Stimulated activated CD4-positive, alpha-beta T cell treated with anti-CD3 and anti-CD28 coated beads, Interleukin-4, amount 100 ng/mL, for 24 hours (primary cell): Measurements from ENCODE around the gene ADD1.
"Not testable (repeated sequence)": the region's sequence is repeated elsewhere in the genome, so short reads cannot be mapped to it uniquely, and the experiment has no call there.

Experiments
- DNase-seq: peaks from one replicate; pipeline ENCODE4 v3.0.0-alpha.2; 2020

The ADD1 gene

DNA sequence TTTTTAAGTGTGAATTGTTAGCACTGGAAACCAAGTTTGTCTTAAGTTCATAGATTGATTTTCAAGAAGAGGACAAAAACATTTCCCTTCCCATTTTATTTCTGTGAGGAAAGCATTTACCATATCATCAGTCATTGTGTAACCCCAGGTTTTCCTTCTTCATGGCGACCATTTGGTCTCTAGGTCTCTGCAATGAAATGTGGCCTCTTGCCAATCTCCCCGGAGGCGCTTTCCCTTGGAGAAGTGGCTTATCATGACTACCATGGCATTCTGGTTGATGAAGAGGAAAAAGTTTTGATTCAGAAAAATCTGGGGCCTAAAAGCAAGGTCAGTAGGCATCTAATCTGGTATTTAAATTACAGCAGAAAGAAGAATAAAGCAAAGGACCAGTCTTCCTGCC, 54.4 kb downstream of the ADD1 start:
- DNase-seq, result no peak

DNA sequence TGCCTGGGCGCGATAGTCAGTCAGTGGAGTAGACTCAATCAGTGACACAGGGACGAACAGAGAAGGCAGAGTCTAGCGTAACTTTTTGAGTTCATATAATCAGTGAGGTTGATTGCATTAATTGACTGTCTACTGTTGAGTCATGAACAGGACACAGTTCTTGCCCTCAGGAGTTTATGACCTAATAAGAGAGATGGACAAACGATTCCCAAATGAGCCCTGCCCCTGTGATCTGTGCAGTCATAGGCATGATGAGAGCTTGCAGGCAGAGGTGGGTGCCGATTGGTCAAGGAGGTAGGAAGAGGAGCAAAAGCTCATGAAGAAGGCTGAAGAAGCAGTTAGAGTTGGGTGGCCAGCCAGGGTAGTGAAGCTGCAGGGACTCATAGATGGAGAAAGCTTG, 57.1 kb downstream of the ADD1 start:
- DNase-seq, result no peak

DNA sequence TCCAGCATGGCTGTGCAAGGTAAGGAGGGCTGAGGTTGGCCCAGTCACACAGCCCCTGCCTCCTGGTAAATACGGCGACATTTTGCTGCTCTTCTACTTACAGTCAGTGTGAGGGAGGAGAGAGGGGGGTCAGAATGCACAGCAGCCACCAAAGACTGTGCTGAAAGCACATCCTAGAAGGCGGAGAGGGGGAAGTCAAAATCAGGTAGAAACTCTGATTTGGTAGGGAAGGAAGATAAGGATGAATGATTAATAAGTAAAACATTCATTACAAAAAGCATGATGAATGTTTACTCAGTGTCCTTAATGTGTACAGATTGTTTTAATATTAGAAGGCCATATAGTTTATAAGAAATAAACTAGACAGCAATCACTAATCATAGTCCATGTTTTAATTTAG, 57.5 kb downstream of the ADD1 start:
- no peak for DNase-seq

DNA sequence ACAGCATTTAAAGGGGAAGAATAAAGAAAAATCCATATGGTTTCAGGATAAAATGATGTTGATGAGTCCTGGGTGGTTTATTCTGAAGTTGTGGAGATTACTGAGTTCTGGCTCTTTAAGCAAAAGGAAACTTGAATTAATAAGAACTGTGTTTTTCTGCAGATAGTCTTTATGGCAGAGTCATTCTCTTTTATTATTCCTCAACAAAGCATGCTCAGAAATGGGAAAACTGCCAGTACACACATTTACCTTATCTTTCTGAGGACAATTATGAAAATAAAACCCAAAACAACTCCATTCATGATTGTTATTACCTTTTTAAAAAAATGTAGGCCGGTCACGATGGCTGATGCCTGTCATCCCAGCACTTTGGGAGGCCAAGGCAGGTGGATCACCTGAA, 58.5 kb downstream of the ADD1 start:
- no peak for DNase-seq

DNA sequence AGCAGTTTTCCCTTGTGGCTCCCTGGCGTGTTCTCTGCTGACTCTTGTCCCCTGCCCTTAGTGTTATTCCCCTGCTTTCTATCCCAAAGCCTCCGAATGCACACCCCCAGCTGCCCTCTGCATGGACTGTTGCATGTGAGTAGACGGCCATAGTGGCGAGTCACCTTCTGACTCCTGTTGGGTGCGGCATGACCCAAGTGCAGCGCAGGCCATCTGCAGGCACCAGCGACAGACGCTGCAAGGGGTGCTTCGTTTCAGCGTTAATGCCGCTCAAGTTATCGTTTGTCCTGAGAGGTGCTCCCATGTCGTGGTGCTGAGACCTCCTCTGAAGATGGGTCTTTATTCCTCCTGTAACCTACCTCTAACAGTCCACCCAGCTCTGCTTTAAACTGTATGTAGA, 61.9 kb downstream of the ADD1 start:
- no peak for DNase-seq

DNA sequence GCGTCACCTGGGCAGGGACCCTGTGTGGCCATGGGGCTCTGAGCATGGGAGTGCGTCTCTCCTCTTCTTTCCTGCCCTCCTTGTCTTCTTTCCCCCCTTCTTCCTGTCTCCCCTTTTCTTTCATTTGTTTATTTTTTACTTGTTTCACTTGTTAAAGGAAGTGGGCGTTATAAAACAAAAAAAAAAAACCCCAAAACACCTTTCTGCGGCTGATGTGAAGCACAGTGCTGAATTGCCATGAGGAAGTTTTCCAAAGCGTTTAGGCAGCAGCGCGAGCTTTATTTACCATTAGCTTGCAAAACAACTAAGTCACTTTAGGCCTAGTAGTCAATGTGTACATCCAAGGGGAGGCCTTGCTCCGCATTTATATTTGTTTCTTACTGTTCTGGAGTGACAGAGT, 62.6 kb downstream of the ADD1 start:
- DNase-seq, result no peak

DNA sequence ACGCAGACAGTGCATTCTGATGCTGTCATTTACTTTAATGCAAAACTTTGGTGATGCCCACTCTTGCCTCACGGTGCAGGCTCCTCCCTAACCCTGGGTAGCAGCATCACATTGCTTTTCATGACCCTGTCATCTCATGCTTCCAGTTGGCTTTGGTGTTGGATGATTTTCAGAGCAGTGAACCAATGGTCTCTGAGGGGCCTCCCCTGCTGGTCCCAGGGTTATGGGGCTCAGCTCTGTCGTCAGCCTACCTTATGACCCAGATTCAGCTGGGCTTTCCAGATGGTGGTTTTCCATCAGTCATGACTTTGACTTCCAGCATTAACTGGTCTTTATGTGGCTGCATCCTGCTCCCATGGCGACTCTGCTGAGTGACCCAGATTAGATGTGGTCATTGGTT, 63.6 kb downstream of the ADD1 start:
- DNase-seq, result no peak

DNA sequence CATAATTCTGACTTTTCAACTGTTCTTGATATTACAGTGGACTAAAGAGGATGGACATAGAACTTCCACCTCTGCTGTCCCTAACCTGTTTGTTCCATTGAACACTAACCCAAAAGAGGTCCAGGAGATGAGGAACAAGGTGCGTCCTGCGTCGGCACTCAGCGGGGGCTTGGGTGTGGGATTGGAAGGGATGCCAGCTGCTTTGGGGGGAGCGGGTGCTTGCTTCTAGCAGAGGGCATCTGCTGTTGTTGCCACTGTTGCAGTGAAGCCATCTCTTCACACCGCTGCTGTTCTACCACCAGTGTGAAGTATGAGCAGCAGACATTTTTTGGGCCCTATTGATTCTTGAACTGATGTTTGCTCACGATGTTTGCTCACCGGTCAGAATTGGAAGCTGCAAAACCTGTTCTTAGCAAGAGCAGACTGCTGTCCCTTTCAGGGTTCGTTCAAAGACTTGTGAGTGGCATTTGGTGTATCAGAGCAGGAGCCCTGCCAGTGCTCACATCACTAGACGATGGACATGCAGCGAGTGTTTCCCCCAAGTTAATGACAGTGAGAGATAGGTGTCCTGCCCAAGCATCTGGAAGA, 64.2 kb downstream of the ADD1 start:
- no peak for DNase-seq

DNA sequence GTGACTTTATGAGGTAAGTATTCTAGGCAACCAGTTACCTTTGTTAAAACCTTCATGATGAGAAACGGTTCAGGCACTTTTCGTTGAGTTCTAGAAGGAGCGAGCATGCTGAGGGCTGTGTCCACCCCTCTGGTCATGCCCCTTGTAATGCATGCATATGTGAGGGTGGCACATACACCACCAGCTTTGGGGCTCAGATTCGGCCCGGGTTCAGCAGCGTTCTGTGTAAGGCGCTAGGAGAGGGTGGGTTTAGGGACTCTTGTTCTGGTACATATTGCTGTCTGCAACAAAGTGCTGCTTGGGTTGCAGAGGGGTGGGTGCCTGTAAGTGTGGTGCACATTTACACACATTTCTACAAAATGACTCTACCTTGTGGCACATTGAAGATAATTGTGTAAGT, 65.0 kb downstream of the ADD1 start:
- no peak for DNase-seq

DNA sequence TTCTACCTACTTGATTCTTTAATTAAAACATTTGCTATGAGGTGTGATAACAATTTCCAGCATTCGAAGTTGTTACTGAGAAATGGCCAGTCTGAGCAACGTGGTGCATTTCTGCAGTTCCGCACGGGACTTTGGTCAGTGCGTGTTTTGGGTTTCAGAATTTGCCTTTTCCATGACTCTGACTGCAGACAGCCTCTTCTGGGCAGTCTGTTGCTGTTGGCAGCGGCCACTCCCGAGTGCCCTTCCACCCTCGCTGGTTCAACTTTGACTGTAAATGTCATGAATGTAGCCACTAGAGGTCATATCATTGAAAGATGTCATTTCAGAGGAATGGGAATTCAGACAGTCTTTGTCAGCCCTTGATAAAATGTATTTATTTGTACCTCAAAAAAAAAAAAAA, 65.9 kb downstream of the ADD1 start:
- no peak for DNase-seq

DNA sequence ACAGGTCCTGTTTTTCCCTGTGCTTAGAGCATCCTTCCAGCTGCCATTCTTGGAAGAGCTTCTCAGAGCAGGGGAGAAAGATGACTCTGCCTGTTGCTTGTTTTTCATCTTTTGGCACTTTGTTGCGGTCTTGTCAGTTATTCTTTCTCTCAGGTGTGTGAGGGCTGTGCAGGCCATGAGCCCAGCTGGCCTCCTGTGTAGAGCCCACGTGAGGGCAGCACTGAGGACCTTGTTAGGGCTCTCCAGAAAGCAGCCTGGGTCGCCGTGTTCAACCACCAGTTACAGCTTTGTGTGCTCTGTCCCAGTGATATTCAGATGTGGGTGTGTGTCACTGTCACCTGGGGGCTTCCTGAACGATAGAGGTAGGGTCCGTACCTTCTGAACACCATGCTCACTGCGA, 66.8 kb downstream of the ADD1 start:
- DNase-seq, result no peak

DNA sequence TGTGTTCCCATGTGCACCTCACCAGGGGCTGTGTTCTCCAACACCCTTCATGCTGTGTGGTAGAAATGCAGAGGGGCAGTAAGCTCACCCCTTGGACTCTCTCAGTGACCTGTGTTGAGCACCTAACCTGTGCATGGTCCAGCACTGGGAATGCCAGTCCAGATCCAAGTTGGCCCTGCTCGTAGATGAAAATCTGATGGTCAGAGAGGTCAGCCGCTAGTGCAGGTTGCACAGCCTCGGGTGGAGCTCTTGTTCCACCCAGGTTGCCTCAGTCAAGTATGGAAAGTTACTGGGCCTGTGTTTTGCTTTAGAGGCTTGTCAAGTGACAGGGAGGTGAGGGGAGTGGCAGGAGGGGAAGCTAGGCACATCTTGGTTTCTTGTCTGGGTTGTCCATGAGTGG, 68.2 kb downstream of the ADD1 start:
- DNase-seq, result no peak

DNA sequence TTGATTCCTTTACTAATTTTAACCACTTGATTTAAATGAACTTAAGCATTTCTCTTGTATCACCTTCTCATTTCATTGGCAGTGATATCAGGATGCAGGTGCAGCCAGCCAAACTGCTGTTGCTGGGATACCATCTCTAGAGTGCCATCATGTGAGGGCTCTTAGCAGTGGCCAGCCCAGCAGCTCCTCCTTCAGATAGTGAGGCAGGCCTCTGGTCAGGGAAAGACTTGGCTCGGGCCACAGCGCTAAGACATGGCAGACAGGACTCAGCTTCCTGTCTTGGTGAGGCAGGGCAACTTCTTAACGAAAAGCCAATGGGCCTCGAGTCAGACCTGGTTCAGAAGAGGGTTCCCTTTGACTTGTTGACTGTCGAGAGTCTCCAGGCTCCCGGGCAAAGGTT, 69.5 kb downstream of the ADD1 start:
- no peak for DNase-seq

DNA sequence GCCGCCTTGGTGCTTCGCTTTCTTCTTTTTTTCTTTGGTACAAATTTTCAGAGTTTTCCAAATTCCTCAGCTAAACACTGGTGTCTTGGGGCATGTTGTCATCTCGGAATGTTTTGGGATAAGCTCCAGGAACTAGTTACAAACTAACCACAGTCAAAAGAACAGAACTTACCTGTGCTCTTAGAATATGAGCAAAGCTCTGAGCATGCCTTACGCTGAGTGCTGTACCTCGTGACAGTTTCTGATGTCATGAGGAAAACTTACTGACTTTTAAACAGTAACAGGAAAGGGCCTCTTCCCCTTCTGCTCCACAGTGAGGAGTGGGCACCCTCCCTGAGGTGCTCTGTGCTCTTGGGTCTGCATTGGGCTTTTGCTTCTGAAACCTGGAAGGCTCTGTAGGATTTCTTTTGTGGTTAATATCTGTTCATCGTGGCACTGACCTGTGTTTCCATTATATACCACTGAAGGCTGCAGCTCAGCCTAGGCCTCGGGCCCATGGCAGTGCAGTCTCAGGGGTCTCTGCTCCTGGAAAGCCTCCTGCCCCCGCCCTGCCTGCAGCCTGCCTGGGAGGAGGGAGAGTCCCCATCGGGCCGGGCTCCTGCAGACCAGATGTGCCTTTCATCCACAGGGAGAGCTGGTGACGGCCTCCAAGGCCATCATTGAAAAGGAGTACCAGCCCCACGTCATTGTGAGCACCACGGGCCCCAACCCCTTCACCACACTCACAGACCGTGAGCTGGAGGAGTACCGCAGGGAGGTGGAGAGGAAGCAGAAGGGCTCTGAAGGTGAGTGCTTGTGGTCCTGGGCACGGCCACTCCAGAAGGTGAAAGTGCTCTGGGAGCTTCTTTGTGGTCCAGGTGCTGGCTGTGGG, 70.8 kb downstream of the ADD1 start:
- DNase-seq, result no peak

DNA sequence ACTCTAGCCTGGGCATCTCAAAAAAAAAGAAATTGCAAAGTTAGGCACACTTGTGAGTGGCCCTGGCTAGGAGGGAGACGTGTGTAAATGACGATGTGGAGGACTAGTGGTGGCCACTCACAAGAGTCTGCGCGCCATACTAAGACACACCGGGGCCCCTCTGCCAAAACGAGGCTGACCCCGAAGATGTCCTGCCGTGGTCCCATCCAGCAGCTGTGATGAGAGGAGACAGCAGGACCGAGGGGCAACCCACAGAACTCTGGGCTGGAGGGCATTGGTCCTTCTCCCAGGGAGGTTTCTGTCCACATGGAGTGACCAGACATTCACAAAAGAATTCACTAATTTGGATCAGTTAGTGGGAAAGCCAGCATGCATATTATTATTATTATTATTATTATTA, 72.1 kb downstream of the ADD1 start:
- no peak for DNase-seq

DNA sequence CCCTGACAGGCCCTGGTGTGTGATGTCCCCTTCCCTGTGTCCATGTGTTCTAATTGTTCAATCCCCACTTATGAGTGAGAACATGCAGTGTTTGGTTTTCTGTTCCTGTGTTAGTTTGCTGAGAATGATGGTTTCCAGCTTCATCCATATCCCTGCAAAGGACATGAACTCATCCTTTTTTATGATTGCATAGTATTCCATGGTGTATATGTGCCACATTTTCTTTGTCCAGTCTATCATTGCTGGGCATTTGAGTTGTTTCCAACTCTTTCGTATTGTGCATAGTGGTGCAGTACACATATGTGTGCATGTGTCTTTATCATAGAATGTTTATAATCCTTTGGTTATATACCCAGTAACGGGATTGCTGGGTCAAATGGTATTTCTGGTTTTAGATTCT, 73.1 kb downstream of the ADD1 start:
- DNase-seq, result not testable (repeated sequence)

DNA sequence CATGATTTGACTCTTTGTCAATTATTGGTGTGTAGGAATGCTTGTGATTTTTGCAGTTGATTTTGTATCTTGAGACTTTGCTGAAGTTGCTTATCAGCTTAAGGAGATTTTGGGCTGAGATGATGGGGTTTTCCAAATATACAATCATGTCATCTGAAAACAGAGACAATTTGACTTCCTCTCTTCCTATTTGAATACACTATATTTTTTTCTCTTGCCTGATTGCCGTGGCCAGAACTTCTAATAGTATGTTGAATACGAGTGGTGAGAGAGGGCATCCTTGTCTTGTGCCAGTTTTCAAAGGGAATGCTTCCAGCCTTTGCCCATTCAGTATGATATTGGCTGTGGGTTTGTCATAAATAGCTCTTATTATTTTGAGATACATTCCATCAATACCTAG, 74.7 kb downstream of the ADD1 start:
- DNase-seq, result not testable (repeated sequence)

DNA sequence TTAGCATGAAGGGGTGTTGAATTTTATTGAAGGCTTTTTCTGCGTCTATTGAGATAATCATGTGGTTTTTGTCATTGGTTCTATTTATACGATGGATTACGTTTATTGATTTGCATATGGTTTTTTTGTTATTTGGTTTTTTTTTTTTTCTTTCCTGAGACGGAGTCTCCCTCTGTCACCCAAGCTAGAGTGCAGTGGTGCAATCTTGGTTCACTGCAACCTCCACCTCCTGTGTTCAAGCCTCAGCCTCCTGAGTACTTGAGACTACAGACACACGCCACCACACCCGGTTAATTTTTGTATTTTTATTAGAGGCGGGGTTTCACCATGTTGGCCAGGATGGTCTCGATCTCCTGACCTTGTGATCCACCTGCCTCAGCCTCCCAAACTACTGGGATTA, 75.1 kb downstream of the ADD1 start:
- not testable (repeated sequence) for DNase-seq

DNA sequence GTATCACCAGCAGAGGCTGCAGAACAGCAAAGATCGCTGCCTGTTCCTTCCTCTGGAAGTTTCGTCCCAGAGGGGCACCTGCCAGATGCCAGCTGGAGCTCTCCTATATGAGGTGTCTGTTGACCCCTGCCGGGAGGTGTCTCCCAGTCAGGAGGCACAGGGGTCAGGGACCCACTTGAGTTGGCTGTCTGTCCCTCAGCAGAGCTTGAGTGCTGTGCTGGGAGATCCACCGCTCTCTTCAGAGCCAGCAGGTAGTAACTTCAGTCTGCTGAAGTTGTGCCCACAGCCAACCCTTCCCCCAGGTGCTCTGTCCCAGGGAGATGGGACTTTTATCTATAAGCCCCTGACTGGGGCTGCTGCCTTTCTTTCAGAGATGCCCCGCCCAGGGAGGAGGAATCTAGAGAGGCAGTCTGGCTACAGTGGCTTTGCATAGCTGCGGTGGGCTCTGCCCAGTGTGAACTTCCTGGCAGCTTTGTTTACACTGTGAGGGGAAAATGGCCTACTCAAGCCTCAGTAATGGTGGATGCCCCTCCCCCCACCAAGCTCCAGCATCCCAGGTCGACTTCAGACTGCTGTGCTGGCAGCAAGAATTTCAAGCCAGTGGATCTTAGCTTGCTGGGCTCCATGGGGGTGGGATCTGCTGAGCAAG, 78.9 kb downstream of the ADD1 start:
- not testable (repeated sequence) for DNase-seq

DNA sequence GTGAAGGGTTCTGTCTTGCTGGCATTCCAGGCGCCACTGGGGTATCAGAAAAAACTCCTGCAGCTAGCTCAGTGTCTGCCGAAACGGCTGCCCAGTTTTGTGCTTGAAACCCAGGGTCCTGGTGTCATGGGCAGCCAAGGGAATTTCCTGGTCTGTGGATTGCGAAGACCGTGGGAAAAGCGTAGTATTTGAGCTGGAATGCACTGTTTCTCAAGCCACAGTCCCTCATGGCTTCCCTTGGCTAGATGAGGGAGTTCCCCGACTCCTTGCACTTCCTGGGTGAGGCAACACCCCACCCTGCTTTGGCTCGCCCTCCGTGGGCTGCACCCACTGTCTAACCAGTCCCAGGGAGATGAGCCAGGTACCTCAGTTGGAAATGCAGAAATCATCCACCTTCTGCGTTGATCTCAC, 79.5 kb downstream of the ADD1 start:
- DNase-seq, result no peak

DNA sequence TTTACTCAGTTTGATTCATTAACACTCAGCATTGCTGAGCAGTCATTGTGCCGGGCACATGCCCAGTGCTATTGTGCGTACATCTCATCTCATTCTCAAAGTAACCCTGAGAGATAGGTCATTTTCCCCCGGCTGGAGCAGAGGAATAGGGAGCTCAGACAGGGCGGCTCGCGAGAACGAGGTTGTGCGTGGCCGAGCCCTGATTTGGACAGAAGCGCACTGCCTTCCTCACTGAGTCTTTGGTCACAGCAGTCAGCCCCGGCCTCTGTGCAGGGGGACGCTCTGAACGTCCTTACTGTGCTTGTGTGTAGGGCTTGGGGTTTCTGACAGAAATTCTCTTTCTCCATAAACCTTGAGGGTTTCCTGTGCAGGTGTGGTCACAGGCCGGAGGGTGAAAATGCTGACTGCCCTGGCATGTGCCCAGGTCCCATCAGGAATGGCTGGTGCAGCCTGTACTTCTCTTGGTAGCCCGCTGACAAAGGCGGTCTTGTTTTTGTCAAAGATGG, 80.1 kb downstream of the ADD1 start:
- DNase-seq, result no peak

DNA sequence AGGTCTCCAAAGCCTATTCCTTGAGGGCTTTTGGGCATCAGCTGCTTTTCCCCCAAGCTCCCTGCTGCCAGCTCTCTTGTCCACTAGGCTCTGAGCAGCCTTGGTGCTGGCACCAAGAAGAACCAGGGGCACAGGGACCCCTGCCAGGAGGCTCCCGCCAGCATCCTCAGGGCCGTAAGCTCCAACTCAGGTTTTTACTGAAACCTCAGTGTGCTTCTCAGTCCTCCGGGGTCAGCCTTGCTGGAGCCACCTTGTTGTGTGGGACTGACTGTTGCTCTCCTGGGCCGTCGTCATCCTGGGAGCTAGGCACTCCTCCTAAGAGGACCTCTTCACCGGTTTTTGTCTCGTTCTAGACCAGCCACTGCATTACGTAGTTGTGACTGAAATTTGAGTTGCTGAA, 80.6 kb downstream of the ADD1 start:
- no peak for DNase-seq

DNA sequence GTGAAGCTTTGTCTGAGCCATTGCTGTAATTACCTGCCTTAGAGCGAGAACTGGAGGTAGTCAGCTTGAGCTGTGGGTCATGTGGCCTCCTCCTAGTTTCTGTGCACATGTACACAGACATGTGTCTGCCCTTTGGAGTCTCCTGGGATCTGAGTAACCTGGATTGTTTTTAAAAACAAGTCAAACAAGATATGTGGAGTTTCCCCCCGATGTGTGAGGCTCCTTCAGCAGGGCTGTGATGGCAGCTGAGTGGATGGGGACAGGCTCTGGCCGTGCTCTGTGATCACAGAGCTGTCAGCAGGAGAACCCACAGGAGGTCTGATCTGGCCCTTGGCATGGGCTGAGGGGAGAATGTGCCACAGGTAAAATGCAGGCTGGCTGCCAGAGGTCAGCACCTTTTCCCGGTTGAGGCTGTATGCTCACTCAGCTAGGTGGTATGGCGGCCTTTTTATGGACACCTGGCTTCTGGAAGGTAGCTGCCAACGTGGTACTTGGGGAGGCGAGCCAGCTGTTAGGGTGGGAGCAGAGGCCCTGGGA, 81.2 kb downstream of the ADD1 start:
- DNase-seq, result no peak

DNA sequence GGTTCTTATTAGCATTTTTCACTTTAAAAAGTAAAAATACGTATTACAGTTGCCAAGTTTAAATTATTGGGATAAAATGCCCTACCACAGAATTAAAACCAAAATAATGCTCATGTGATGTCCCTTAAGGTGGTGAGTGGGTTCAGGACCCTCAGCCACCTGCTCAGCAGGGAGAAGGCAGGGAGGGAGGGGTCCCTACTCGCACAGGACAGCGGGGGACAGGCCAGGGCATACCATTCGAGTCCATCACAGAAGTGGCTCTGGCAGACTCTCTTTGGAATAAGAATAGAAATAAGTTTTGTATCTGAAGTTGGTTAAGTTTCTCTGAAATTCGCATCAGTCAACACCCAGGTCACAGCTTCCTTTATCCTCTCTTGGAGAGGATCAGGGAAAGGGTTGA, 81.9 kb downstream of the ADD1 start:
- DNase-seq, result no peak
